Gastroesophageal sphincter (tissue), 3 donors: Measurements from ENCODE around the gene SELENOW.

ENCODE experiments used
- POLR2AphosphoS5 ChIP-seq: sonication (generic); formaldehyde crosslinking; IDR thresholded peaks from one replicate; pipeline ENCODE4 v1.6.1; 2017; ENCODE audit warnings: antibody characterized with exemption
- TF ChIP-seq, protein P1 (sequence below), 4 experiments: fragments of 200-600 bp in 2 of 4; fragments of 450-650 bp in 2 of 4; sonication (generic) in 1 of 4; IDR thresholded peaks; one replicate each; pipeline ENCODE4 v1.5.1; 2017 to 2019; ENCODE audit warnings: antibody characterized with exemption in 4 of 4, mild to moderate bottlenecking in 2 of 4, moderate library complexity in 2 of 4

DNA sequence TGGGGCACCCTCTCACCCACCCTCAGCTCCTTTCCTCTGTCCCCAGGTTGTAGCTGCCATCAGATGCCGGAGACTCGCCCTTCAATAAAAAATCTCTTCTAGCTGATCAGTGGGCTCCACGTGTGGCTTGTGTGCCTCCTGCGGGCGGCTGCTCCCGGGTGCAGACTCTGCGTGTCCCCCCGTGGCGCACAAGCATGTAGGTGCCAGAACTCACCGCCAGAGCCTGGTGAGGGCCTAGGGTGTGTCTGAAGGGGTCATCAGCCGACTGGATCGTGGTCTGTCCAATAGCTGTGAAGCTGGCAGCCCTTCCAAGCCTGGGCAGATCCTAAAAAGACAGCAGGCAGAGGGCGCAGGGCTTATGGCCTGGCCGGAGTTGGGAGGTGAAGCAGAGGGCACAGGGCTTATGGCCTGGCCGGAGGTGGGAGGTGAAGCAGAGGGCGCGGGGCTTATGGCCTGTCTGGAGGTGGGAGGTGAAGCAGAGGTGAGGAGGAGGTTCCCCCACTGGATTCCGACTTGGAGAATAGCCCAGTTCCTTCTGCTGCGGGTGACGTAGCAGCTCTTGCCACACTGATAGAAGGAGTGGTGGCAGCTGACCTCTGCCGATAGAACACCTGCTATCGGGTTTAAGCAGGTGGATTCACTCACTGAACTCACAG lies 21.4 kb upstream of the SELENOW start:
- TF ChIP-seq, protein P1, sequence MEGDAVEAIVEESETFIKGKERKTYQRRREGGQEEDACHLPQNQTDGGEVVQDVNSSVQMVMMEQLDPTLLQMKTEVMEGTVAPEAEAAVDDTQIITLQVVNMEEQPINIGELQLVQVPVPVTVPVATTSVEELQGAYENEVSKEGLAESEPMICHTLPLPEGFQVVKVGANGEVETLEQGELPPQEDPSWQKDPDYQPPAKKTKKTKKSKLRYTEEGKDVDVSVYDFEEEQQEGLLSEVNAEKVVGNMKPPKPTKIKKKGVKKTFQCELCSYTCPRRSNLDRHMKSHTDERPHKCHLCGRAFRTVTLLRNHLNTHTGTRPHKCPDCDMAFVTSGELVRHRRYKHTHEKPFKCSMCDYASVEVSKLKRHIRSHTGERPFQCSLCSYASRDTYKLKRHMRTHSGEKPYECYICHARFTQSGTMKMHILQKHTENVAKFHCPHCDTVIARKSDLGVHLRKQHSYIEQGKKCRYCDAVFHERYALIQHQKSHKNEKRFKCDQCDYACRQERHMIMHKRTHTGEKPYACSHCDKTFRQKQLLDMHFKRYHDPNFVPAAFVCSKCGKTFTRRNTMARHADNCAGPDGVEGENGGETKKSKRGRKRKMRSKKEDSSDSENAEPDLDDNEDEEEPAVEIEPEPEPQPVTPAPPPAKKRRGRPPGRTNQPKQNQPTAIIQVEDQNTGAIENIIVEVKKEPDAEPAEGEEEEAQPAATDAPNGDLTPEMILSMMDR (IDR thresholded peaks at IDR 0.05) = no peak
- TF ChIP-seq POLR2AphosphoS5 = no peak
